Right lobe of liver (tissue), 6 donors: Measurements from ENCODE around the gene UNC5B. TPM values are rescaled to one million over a fixed set of nuclear protein-coding genes. Genes with fewer than 3 reads are reported as not detected.

ENCODE experiments used
- ATAC-seq, 4 donors: fragments of 200-7000 bp; cut with Tn5 transposase; one replicate each; pipeline ENCODE4 v1.9.1; 2020; ENCODE audit warnings: mild to moderate bottlenecking in 4 of 4, moderate library complexity in 4 of 4
- DNase-seq, 3 donors: peaks; one replicate each; pipeline ENCODE4 v3.0.0-alpha.2; 2020
- H3K27ac ChIP-seq, 3 donors: fragments of 200-600 bp; one replicate each; pipeline ENCODE4 v1.8.0; 2022
- H3K27me3 ChIP-seq, 2 donors: fragments of 200-600 bp; one replicate each; pipeline ENCODE4 v1.8.0; 2022
- H3K36me3 ChIP-seq, 4 donors: fragments of 200-600 bp; sonication (generic) in 1 of 4; one replicate each; pipeline versions ENCODE4 v1.5.1 to v1.8.0; 2017 to 2022; ENCODE audit warnings: control low read depth in 1 of 4
- H3K4me1 ChIP-seq, 4 donors: fragments of 200-600 bp; sonication (generic) in 1 of 4; one replicate each; pipeline versions ENCODE4 v1.5.1 to v1.8.0; 2017 to 2022; ENCODE audit warnings: control low read depth in 1 of 4
- H3K4me3 ChIP-seq, 3 donors: fragments of 200-600 bp; one replicate each; pipeline ENCODE4 v1.8.0; 2022
- H3K9me3 ChIP-seq, 4 donors: fragments of 200-600 bp; sonication (generic) in 1 of 4; one replicate each; pipeline versions ENCODE4 v1.5.1 to v1.8.0; 2017 to 2022; ENCODE audit warnings: control low read depth in 1 of 4
- POLR2A ChIP-seq: fragments of 450-650 bp; IDR thresholded peaks from one replicate; pipeline ENCODE4 v1.6.1; 2017; ENCODE audit warnings: antibody characterized with exemption, mild to moderate bottlenecking
- WGBS: methylation state at CpG from one replicate; pipeline ENCODE4 v1.1.6; 2018; ENCODE audit warnings: low coverage, low lambda C conversion rate; ENCODE audit not compliant: insufficient coverage; ENCODE audit errors: missing lambda C conversion rate; 5-methylcytosine and 5-hydroxymethylcytosine counted together
- intact Hi-C, 2 donors: fragments of 100-400 bp; cut with DNase I; formaldehyde crosslinking; loops; one replicate each; pipeline versions ENCODE4 v1.11.2 to v1.14.1; 2022
- total RNA-seq, 6 experiments: library from RNA; depleted of rRNA in 2 of 6; stranded (reverse); fragments of >200 nt in 2 of 6; fragmentation: NEBNext Ultra II Directional in 3 of 6; extraction: Animal tissue kit (Norgen Biotek cat#: 25700) in 3 of 6; gene quantifications; one replicate each; pipeline versions ENCODE4 v1.1.0 to v1.2.4, GENCODE V29; 2016 to 2023
- TF ChIP-seq, protein P1 (sequence below), 4 donors: fragments of 200-600 bp in 3 of 4; fragments of 450-650 bp in 1 of 4; IDR thresholded peaks; one replicate each; pipeline versions ENCODE4 v1.5.1 to v1.8.0; 2016 to 2022; ENCODE audit warnings: antibody characterized with exemption in 4 of 4, mild to moderate bottlenecking in 2 of 4
- donor health status: DM: no; HTN: yes; CAD: no.
- donor health status: DM: no; HTN: no; CAD: no.
- donor health status: DM: no; HTN: no; CAD: no.
- donor health status: DM: no; HTN: yes; CAD: no.
- donor health status: DM: no; HTN: yes; CAD: no.

Gene UNC5B
- total RNA-seq, 6 experiments from 2014 or later = 1.0 to 6.2 (median 2.1) TPM

- Histone ChIP-seq H3K27ac (no peak overlapping the region), H3K4me1 (peaks cover 0 to 55% (median 12%) of the 10 kb centered on the region in 4 donors), H3K4me3 (no peak overlapping the region), H3K27me3 (no peaks in the 10 kb centered on the region), H3K9me3 (no peaks in the 10 kb centered on the region), H3K36me3 (peaks cover 0 to 5% (median 0%) of the 10 kb centered on the region in 4 donors)
- WGBS = 100% methylated on average over 1 of the region's 7 CpGs
- ATAC-seq = no peak
- intact Hi-C loops = no loop called here
- DNase-seq = no peak
- no peak for TF ChIP-seq POLR2A
- TF ChIP-seq, protein P1, sequence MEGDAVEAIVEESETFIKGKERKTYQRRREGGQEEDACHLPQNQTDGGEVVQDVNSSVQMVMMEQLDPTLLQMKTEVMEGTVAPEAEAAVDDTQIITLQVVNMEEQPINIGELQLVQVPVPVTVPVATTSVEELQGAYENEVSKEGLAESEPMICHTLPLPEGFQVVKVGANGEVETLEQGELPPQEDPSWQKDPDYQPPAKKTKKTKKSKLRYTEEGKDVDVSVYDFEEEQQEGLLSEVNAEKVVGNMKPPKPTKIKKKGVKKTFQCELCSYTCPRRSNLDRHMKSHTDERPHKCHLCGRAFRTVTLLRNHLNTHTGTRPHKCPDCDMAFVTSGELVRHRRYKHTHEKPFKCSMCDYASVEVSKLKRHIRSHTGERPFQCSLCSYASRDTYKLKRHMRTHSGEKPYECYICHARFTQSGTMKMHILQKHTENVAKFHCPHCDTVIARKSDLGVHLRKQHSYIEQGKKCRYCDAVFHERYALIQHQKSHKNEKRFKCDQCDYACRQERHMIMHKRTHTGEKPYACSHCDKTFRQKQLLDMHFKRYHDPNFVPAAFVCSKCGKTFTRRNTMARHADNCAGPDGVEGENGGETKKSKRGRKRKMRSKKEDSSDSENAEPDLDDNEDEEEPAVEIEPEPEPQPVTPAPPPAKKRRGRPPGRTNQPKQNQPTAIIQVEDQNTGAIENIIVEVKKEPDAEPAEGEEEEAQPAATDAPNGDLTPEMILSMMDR (IDR thresholded peaks at IDR 0.05) = no peak
Measured at GRCh38 chr10:71349406-71349805, 137.0 kb downstream of the UNC5B start.

DNA sequence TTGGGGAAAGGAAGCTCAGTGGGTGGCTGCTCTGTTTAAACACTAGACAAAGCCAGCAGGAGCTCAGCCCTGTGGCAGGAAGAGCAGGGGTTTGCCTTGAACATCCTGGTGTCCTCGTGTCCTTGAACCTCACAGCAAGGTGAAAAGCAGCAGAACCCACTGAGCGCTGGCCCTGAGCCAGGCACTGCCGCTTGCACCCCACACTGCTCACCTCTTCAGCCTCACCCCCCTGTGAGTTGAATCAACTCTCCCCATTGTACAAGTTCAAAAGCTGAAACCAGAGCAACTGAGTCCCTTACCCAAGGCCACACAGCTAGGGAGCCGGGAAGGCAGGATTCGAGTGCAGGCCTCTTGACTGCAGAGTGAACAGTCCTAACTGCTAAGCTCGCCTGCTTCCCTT lies 138.7 kb downstream of the UNC5B start:
- peaks cover 0 to 42% (median 12%) of the 10 kb centered on the region in 4 donors for H3K4me1 ChIP-seq
- ATAC-seq = no peak
- 80% methylated on average over 1 of the region's 6 CpGs for WGBS
- no peak overlapping the region for H3K4me3 ChIP-seq
- no peaks in the 10 kb centered on the region for H3K27me3 ChIP-seq
- intact Hi-C loops = no loop called here
- peaks cover 0 to 14% (median 0%) of the 10 kb centered on the region in 4 donors for H3K36me3 ChIP-seq
- TF ChIP-seq, protein P1 (IDR thresholded peaks at IDR 0.05) = no peak
- no peak for TF ChIP-seq POLR2A
- H3K27ac ChIP-seq = no peak overlapping the region
- DNase-seq = no peak
- no peaks in the 10 kb centered on the region for H3K9me3 ChIP-seq

GRCh38 chr10:71351628-71352319 lies 139.4 kb downstream of the UNC5B start:
- TF ChIP-seq POLR2A = no peak
- TF ChIP-seq, protein P1 (IDR thresholded peaks at IDR 0.05) = no peak
- 55% methylated on average over 4 of the region's 14 CpGs for WGBS
- Histone ChIP-seq H3K36me3 (peaks cover 0 to 21% (median 0%) of the 10 kb centered on the region in 4 donors), H3K9me3 (no peaks in the 10 kb centered on the region), H3K4me1 (peaks cover 0 to 35% (median 12%) of the 10 kb centered on the region in 4 donors), H3K4me3 (no peak overlapping the region), H3K27me3 (no peaks in the 10 kb centered on the region), H3K27ac (no peak overlapping the region)
- DNase-seq (peak; percentile 89 to 94 (median 91)), ATAC-seq (peak; percentile 82 to 83 (median 83))
- intact Hi-C loops = no loop called here

Other genes with a start within 250 kb of the UNC5B start
- gene SLC29A3, start 106.7 kb downstream of the UNC5B start, total RNA-seq = 10 to 100 TPM in 2 of 6 experiments, 1 to 10 TPM in 4; 5.7 to 17.4 (median 7.7) TPM
- 10 to 100 TPM in 1 of 6 experiments, 1 to 10 TPM in 5; 3.3 to 19.7 (median 6.3) TPM for gene CDH23, start 184.3 kb downstream of the UNC5B start, total RNA-seq